Stimulated activated CD8-positive, alpha-beta memory T cell treated with anti-CD3 and anti-CD28 coated beads, Interleukin-12 subunit alpha, Interleukin-12 subunit beta, amount 100 ng/mL, for 24 hours (primary cell): ENCODE measurements around the gene CITED1.
"Not testable (repeated sequence)": the region's sequence is repeated elsewhere in the genome, so short reads cannot be mapped to it uniquely, and the experiment has no call there.

Source experiments
- DNase-seq: peaks from one replicate; pipeline ENCODE4 v3.0.0-alpha.2; 2020; ENCODE audit errors: extremely low read depth

CITED1 gene, protein sequence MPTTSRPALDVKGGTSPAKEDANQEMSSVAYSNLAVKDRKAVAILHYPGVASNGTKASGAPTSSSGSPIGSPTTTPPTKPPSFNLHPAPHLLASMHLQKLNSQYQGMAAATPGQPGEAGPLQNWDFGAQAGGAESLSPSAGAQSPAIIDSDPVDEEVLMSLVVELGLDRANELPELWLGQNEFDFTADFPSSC

DNA sequence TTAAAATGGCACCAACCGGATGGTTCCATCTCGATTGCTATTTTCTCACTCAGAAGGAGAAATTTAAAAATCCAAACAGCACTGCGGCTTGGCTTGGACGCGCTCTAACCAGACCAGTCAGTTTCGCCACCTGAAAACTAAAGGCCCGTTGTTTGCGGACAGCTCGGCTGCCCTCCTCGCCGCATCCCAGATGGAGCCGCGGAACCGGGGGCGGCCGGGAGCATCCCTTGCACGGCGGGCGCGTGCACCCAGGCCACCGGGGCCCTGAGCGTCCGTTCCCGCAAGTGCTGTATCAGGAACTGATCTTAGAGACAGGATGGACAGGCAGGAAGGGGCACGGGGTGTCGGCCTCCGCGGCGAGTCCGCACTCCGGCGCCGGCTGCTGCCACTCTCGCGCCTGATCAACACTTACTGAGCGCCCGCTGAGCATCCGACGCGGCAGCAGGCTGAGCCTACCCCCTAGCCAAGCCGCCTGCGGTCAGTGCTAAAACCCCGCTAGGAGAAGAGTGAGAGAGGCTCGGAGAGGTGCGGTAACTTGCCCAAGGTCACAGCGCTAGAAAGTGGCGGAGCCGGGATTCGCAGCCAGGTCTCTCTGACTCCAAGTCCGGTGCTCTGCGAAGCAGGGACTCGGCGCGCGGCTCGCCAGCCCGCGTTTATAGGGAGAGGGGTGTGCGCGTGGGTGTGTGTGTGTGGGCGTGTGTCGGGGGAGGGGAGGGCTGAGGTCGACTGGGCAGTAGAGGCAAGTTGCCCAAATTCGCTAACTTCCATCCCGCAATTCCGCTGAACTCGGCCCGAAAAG, at the start of gene CITED1:
Gene CITED1 (minus strand): TSS at position 629 of the 799 bp plus-strand sequence. CDS start 3,045 bp downstream, outside the sequence.
- no peak for DNase-seq

DNA sequence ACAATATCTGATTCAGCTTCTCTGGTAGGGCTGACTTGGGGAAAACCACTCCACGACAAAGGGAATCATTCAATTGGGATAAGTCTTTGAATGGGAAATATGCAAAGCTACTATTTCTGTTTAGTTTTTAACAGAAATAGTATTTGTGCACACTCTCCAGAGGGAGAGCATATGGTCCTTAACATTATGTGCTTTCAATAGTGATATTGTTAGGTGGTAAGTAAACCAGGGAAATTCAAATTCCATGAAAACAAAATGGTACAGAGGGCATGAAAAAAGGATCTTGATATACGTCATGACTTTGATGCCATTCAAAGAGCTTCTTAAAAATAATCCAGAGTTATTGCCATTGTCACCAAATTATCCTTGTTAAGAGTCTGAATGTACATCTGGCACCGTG, 47.1 kb upstream of the CITED1 start:
- no peak for DNase-seq

DNA sequence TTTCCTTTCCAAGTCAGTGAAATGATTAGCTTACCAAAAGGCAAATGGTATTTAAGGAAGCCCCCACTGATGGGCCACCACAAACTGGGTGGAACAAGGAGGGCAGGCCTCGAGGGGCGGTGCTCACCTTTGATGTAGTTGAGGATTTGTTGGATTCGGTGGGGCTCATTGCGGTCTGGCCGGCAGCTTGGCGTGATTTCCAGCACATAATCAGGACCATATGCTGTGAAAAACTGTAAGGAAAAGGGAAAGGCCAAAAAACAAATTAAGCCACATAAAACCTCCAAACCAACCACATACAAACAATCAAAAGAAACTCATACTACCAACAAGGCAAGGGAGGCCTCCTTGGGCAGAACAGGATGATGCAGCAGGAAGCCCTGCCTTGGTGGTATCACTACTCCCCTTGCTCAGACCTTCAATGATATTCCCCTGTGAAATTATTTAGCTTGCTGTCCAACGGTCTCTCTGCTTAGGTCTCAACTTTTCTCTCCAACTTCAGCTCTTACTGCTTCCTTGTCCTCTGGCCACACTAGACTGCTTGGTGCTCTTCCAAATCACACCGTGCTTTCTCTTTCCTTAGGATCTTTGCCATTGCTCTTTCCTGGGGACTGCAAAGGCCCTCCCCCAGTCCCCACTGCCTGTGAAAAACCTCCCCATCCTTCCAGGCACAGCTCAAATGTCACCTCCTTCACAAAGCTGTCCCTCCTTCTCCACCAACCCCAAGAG, 46.1 kb upstream of the CITED1 start:
- no peak for DNase-seq

DNA sequence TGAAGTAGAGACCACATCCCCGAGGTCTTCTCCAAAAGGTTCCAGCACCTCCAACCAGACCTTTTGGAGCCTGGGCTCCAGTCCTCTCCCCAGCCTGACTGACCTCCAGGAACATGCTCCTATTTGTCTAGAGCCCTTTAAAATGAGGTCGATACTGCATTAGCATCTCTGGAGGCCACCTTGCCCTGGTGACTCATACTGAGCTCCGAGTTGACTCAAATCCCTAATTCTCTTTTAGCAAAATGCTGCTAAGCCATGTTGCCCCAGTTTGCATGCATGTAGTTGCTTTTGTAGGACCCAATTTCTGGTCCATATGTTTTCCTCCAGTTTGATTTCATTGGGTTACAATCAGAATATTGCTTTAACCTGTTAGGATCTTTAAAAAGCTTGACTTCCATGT, 43.5 kb upstream of the CITED1 start:
- no peak for DNase-seq

DNA sequence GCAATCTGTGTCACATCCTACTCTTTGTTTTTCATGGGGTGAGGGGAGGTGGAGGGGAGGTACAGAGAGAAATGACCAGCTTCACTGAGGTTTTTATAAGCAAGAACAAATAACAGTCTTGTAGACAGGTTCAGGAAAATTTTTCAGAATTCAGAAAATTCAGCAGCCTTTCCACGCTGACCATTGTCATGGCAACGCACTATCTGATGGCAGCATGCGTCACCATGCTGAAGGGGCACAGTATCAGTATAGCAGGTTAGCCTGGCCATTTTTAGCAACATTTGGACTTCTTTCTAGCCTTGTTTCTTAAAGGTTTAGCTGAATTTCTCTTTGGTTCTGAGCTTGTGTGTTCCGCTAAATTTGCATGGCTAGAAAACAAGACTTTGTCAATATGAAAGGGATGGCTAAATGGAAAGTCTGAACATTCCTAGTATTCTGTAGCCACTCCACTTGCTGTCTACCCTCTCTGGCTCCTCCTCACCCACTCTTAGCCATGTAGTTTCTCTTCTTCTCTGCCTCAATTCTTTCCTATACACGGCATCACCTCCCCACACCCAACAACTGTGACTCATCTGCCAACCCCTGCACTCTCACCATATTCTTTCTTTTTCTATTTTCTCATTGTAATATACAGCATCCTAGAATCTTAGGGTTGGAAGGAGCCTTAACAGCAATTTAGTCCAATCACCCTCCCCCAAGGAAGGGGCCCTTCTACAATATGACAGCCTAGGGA, 42.7 kb upstream of the CITED1 start:
- no peak for DNase-seq

DNA sequence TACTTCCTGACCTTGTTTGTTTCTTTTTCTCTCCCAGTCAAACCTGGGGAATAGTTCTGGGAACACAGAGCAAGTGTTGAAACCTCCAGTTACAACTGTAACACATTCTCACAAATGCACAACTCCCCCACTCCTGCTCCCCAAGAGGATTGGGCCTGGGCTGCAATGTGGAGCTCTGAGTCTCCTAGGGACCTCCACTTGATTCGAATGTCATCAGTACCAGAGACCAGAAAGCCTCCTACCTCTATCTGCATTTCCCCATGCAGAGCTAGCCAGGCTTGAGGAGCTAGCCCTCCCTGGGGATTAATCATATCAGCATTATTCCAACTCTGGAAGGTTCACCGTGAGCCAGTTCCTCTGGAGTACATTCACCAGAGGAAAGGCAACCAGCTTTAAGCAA, 41.7 kb upstream of the CITED1 start:
- no peak for DNase-seq

DNA sequence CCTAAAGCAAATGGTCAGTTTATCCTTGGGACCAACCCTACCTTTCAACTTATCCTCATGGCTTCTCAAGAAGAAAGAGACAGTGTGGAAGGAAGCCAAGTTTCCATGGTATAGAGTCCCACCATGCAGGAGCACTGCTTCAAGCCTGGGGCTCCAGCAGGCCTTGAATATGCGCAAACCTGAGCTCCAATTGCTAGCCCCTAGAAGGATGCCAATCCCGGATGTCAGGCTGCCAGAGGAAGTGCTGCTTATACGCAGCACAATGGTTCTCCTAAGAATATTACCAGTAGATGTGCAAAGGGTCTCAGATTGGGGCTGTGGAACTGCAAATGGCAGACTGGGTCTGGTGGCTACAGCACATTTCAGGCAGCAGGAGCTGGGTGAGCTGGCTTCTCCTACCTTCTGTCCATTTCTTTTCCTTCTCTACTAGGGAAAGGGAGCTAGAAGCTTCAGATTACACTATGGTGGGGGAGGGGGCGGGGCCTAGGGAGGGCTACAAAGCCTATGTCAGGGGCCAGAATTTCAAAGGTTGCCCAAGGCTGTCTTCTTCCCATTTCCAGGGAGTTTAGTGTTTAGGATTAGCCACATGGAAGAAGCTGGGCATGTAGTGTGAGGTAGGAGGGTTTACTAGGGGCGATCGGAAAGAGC, 40.7 kb upstream of the CITED1 start:
- no peak for DNase-seq

DNA sequence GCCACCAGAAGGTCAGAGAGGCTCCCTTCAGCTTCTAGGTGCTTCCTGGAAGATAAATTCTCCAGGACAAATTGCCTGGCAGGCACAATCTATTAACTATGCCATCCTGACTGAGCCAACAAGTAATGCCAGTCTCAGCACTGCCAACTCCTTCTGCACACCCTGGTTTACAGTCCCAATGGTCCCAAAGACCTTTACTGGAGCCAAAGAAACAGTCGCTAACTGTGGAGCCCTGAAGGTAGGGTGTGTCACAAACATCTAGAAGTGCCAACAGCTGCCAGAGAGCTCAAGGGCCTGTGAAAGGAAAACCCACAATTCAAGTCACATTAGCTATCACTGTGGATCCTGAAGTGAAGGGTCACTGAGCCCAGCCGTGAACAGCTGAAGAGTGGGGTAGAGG, 34.9 kb upstream of the CITED1 start:
- DNase-seq: no peak

DNA sequence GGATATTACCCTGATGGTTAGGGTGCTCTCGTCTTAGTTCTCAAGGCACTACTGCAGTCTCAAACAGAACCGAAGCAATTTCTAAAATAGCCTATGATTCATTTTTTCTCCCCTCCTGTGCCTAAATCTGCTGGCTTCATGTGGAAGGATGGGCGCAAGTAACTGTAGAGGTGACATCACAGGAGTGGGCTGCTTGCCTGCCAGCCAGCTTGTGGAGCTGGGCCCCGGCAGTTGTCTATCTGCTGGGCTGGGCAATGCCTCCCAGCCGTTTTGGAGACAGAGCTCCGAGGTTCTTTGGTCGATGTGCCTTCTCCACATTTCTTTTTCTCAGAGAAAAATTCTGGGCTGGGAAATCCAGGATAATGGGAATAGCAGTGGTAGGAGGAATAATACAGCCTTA, 34.3 kb upstream of the CITED1 start:
- no peak for DNase-seq

DNA sequence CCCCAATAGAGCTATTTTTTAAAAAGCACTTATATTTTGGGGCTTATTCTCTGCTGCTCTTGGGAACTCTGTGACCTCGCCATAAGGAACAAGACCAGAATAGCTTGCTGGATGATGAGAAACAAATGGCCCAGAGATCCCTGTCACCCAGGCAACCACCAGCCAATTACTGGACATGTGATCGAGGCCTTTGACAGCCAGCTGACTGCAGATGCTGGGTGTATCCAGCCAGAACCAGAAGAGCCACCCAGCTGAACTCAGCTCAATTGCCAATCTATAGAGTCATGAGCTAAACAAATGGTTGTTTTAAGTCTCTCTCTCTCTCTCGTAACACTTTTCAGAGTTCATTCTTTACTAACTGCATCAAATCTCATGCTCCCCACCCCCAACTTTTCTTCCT, 24.4 kb upstream of the CITED1 start:
- DNase-seq: no peak

DNA sequence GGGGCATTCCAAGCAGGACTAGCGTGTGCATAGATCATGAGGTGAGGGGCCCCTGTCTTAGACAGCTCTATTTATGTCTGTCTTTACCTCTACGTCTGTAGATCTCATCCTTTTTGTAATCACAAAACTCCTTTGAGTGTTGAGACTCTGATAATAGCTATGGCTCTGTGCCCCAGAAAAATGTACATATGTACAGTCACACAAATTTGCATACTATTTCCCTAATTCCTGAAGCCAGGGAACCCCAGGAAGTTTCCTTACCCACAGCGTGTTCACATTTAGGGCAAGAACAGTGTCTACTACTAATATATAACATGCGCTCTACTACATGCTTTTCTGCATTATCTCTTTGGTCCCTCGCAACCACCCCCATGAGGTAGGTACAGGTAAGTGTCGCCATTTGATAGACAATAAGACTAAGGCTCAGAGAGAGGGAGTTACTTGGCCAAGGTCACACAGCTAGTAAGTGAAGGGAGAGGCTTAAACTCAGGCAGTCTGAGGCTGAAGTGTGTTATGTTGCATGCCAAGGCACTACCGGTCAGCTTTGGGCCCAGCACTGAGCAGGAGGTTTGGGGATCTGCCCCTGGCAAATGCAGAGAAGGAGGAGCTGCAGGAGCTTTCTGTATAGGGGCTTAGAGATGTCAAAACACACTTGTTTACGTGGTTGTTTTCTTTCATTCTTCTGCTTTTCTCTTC, 21.0 kb upstream of the CITED1 start:
- no peak for DNase-seq

DNA sequence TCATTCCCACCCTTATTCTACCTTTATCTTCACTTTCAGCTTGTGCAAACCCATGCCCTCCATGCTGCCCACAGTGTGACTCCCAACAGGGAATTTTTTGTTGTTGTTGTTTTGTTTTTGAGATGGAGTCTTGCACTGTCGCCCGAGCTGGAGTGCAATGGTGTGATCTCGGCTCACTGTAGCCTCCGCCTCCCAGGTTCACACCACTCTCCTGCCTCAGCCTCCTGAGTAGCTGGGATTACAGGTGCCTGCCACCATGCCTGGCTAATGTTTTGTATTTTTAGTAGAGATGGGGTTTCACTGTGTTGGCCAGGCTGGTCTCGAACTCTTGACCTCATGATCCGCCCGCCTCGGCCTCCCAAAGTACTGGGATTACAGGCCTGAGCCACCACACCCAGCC, 13.9 kb upstream of the CITED1 start:
- DNase-seq: not testable (repeated sequence)

DNA sequence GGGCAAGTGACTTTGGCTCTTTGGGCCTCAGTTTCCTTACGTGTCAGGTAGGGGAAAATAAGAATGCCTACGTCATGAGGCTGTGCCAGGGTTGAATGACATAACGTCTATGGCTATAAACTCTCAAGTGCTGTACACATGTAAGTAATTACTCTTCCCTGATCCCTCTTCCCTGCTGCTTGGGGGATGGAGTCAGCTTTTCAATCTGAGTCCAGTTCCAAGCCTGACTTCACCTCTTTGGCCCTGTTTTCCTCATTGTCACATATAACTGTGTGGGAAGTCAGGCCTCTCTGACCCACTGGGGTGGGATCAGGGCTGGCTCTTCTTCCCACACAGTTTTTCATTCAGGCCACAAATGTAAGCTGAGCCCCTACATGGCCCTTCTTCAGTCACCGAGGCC, 11.4 kb upstream of the CITED1 start:
- no peak for DNase-seq

DNA sequence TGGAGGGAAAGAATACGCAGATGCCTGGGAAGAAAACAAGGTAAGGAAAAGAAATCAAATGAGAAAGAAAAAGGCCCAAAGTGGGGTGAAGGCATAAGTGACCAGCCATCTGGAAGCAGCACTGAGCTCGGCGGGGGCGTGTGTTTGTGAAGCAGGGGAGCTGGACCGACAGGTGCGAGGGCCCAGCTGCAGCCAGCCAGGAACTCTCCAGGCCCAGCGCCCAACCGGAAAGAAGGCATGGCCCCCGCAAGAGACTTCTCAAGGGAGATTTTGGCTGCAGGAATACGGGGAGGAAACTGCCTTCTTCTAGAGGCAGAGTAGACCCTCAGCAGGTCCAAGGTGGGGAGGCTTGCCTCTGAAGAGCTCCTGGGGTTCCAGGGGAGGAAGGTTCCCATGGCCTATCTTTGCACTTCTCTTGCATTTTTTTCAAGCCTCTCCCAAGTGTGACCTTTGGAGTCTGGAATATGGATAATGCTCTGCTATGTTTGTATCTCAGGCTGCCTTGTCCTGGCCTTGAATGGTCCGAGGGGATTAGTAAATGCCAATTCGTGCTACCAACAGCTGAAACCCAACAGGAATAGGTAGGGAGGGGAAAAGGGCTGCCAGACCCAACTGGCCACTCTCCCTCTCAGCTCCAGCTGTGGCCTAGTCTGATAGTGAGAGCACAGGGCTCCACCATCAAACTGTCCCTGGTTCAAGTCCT, 10.8 kb upstream of the CITED1 start:
- DNase-seq: no peak

DNA sequence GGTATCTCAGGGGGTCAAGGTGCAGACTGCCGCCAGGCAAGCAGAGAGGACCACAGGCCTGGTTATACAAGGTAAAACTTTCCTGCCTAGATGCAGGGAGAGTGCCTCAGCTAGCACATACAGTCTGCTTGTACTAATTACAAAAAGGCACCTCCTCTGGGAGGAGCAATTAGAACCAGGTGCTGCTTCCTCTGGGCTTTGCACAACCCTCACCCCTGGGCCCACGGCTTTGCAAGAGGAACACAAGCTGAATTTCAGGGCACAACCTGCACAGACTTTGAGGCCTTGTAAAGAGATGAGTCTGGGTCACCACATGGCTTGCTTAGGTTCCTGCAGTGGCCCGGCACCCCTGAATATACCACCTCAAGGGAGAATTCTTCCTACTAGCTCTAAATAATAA, 9.2 kb upstream of the CITED1 start:
- no peak for DNase-seq

DNA sequence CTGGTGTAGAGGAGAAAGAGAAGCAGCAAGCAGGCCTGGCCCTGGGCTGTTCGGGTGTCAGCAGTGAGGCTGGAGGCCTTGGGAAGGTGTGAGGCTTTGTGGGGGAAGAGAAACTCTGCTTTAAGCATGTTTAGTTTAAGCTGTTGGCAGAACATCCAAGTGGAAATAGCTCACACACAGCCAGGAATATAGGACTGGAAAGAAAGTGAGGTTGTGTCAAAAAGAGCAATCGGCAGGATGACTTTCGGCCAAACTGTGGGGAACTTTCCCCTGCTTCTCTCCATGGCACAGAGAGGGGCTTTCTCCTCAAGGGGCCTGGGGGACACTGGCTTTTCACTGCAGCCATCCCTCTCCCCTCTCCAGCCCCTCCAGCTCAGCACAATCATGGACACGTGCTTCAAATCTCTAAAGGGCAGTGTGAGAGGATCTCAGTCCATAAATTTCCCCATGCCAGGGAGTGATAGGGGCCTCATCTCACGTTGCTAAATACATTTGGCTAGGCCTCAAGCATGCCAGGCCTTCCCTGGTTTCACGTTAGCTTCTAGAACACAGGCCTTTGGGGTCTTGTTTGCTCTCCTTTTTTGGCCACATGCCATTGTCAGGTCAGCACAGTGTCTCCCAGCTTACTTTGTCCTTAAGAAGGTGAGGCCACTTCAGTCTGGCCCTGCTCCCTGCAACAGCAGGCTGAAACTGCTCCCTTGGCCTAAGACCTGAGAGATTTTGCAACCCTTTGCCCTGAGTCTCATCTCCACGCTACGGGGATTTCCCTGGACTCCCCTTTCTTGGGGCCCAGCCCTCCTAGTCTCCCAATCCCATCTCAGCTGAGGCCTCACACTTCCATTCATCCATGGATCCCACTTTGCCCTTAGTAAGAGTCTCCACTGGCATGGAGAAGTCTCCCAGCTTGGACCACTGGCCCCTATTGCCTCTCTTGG, 8.3 kb upstream of the CITED1 start:
- DNase-seq: no peak

DNA sequence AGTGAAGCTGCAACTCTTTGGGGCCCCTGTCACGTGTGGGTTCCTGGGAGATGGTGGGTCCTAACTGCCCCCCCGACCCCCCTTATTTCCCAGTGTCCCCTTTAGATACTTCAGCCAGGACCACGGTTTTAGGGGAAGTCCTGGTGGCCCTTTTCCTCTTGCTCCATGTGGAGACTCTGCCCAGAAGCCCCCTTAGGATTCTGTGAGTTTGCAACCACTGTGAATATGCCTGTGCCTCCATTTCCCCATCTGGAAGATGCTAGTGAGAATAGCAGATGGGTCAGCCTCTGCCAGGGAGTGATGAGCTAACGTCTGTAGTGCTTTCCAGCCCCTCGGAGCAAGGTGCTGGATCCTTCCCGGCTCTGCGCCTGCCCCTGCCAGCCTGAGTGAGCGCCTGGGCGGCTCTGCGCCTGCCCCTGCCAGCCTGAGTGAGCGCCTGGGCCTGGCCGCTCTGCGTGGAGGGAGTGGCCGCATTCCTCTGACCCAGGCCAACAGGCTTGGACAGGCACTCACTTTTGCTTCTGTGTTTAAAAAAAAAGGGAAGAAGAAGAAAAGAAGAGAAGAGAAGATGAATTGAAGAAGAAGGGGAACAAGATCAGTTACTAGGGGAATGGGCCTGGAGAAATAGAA, 6.7 kb upstream of the CITED1 start:
- DNase-seq: no peak

DNA sequence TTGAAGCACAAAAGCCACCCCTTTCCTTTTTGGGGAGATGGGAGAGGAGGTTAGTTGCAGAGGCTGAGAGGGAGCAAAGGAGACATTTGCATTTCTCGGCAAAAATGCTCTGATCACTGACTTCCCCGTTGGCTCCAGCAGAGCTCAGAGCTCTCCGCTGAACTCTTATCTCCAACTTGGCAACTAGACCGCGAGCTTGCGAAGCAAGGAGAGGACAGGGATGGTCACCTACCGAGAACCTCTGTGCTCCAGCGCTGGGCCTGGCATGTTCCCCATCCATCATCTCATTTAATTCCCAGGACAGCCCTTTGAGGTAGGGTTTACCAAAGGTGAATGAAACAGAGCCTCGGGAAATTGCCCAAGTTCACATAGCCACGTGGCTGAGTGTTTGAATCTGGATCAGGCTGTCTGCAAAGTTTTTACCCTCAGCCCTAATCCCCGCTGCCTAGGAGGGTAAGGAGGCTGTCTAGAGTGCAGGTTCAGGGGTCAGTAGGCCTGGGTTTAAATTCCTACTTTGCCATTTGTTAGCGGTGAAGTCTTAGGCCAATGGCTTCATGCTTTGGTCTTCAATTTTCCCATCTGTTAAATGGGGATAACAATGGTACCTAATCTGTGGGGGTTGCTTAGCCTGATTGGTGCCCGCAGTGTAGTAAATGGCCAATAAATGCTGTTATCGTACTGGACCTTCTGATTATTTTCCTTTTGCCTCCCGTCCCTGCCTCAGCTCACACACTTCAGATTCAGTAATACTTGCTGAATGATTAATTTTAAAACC, 3.8 kb upstream of the CITED1 start:
- DNase-seq: no peak
